T-helper 2 cell treated with Interferon-gamma antibody and Interleukin-4, amounts not matched to agents 5 μg/mL and 100 μg/mL, for 36 hours (primary cell): ENCODE results near the gene ENTPD8.

Source experiments
- DNase-seq: peaks from one replicate; pipeline ENCODE4 v3.0.0; 2021; ENCODE audit warnings: low spot score
- H3K27ac Mint-ChIP-seq: one replicate; pipeline ENCODE4 v1.8.0; 2021; ENCODE audit warnings: mild to moderate bottlenecking, mixed read lengths
- H3K27me3 Mint-ChIP-seq: one replicate; pipeline ENCODE4 v1.8.0; 2021; ENCODE audit warnings: low read depth, mixed read lengths
- H3K36me3 Mint-ChIP-seq: one replicate; pipeline ENCODE4 v1.8.0; 2021; ENCODE audit warnings: low read depth, mixed read lengths
- H3K4me1 Mint-ChIP-seq: one replicate; pipeline ENCODE4 v1.8.0; 2021; ENCODE audit warnings: low read depth, mixed read lengths
- H3K4me3 Mint-ChIP-seq: one replicate; pipeline ENCODE4 v1.8.0; 2022; ENCODE audit warnings: mild to moderate bottlenecking, moderate library complexity, mixed read lengths
- H3K9me3 Mint-ChIP-seq: one replicate; pipeline ENCODE4 v1.8.0; 2021; ENCODE audit warnings: mixed read lengths

ENTPD8 gene

DNA sequence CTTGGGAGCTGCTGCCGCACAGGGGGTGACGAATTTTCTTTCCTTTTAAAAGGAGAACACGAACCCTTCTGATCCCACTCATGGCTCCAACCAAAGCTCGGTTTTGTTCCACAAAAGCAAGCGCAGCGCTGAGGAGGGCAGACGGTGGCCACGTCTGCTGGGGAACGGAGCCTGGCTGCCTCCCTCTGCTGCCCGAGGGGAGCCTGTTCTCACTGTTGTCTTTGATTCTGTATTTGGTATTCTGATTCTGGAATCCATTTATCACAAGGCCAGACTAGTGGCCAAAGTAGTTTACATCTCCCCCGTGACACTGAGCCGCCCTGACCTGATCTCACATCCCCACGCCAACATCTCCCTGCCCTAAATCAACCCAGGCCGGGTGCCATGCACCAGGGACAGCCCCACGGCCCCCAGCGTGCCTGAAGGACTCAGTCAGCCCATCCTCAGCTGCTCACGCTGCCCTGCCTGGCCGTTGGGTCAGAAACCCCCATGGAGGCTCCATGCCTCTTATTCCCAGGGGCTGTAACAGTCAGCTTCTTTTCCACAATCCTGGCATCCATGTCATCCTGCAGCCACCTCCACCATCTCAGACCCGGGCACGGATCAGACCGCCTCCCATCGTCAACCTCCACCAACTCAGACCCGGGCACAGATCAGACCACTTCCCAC, 24.7 kb upstream of the ENTPD8 start:
- peaks cover 14% of the 10 kb centered on the region for H3K27me3 Mint-ChIP-seq
- H3K36me3 Mint-ChIP-seq, result no peaks in the 10 kb centered on the region
- no peak overlapping the region for H3K4me3 Mint-ChIP-seq
- no peak for DNase-seq
- no peaks in the 10 kb centered on the region for H3K9me3 Mint-ChIP-seq
- H3K27ac Mint-ChIP-seq, result no peak overlapping the region
- peaks cover 11% of the 10 kb centered on the region for H3K4me1 Mint-ChIP-seq

DNA sequence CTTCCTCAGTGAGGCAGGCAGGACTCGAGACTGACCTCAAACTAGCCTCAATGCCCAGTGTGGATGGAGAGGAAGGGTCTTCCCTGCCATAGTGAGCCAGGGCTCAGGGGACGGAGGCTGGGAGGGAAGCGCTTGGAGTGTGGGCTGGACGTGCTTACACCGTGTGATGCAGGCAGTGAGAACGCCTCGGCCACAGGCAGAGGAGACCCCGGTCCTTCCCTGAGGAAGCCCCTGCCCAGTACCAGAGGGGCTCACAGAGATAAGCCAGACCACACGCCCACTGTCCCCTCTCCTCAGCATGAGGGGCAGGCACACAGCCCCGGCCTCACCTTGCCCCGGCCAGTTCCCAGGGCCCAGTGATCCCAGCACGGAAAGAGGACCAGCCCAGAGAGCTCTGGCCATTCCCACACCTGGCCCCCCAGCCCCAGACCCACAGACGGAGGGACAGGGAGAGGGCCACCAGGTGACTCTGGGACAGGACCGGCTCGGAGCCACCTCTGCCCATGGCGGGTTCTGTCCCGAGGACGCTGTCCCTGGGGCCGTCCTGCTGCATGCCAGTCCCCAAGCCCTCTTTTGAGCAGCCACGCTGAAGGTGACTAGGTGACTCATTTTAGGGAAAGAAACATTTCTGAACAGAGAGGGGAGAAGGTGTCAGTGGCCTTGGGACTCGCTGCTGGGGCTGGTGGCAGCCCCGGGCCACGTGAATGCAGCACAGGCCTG, 24.0 kb upstream of the ENTPD8 start:
- DNase-seq, result no peak
- Mint-ChIP-seq H3K4me3 (no peak overlapping the region), H3K27ac (no peak overlapping the region), H3K4me1 (peaks cover 7% of the 10 kb centered on the region), H3K9me3 (no peaks in the 10 kb centered on the region), H3K27me3 (peaks cover 10% of the 10 kb centered on the region), H3K36me3 (no peaks in the 10 kb centered on the region)

DNA sequence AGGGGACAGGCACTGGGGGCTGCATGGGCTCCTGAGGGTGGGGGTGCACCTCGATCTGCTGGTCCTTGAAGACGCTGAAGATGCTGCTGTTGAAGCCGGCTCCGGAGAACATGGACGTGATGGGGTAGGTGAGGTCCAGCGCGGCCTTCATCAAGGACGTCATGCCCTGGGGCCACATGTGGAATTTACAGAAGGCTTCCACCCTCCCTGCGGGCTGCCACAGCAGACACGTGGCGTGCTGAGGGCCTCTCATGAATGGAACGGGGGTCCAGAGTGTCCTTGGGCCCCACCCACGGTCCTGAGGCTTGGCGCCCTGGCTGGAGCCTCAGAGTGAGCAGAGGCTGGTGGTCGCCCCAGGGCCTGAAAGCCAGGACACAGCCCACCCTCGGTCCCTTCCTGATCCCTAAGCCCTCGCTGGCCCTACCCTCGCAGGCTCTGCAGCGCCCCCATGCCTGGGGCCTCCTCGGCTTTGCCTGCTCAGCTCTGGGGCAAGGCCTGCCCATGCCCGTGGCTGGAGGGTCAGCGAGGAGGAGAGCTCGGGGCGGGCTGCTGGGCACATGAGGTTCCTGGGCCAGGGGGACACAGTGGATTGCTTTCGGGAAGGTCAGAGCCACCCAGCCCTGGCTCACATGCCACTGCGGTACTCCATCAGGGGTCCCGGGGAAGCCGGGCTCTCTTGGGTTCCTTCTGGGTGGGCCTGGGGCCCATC, 23.3 kb upstream of the ENTPD8 start:
- H3K27me3 Mint-ChIP-seq, result peaks cover 9% of the 10 kb centered on the region
- no peak overlapping the region for H3K4me3 Mint-ChIP-seq
- no peaks in the 10 kb centered on the region for H3K9me3 Mint-ChIP-seq
- peaks cover 9% of the 10 kb centered on the region for H3K4me1 Mint-ChIP-seq
- no peak for DNase-seq
- H3K36me3 Mint-ChIP-seq, result no peaks in the 10 kb centered on the region
- no peak overlapping the region for H3K27ac Mint-ChIP-seq

DNA sequence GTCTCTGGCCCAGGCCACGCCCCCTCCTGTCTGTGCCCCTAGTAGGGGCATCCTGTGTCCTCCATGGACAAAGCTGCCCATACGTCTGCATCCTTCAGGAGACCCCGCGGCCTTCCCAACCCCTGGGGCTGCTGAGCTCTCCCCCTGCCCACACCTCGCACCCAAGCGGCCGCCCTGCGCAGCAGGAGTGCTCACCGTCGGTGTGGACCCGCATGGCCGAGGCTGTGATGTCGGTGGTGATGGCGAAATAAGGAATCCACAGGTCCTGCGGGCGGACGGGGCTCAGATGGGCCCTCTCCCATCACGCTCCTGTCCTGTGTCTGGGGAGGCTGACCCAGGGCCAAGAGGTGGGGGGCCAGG, 22.8 kb upstream of the ENTPD8 start:
- H3K36me3 Mint-ChIP-seq, result no peaks in the 10 kb centered on the region
- H3K9me3 Mint-ChIP-seq, result no peaks in the 10 kb centered on the region
- no peak overlapping the region for H3K4me3 Mint-ChIP-seq
- no peak for DNase-seq
- H3K27ac Mint-ChIP-seq, result no peak overlapping the region
- peaks cover 3% of the 10 kb centered on the region for H3K27me3 Mint-ChIP-seq
- peaks cover 7% of the 10 kb centered on the region for H3K4me1 Mint-ChIP-seq

DNA sequence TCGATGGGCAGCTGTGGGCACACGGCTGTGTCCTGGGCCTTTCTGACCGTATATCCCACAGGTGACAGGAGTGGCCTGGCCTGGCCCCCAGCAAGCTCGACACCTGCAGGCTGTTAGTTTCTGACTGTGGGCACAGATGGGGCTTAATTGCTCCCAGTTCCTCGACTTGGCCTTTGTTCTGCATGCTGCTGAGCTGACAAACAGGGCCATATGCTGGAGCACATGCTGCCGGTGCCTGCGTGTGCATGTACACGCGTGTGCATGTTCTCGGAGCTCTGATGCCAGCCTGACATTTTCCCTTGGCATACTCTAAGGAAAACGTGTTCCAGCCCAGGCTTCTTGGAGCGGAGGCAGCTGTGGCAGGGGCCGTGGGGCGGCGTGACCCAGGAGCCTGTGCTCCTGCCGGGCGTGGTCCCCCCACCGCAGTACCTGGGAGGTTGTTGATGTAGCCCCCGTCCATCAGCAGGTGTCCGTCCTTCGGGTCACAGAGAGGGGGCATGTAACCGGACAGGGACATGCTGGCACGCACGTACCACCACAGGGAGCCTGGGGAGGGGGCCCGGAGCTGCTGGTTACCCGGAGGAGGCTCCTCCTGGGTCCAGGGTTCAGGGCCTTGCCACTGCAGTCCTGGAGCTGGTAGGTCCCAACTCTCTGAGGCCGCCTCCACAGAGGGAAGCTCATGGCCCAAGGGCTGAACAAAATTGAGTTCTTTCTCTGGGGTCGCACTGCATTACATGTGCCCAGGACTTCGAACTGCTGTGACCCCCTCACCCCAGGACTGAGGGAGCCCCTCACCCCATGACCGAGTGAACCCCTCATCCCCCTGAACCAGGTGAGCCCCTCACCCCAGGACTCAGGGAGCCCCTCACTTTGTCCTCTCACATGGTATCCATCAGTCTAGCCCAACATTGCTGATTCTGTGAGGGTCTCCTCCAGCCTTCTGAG, 22.1 kb upstream of the ENTPD8 start:
- DNase-seq, result no peak
- H3K27ac Mint-ChIP-seq, result peak overlapping the region; percentile 65
- H3K4me3 Mint-ChIP-seq, result peak overlapping the region; percentile 48
- H3K4me1 Mint-ChIP-seq, result peaks cover 7% of the 10 kb centered on the region
- peaks cover 2% of the 10 kb centered on the region for H3K27me3 Mint-ChIP-seq
- H3K36me3 Mint-ChIP-seq, result no peaks in the 10 kb centered on the region
- no peaks in the 10 kb centered on the region for H3K9me3 Mint-ChIP-seq

DNA sequence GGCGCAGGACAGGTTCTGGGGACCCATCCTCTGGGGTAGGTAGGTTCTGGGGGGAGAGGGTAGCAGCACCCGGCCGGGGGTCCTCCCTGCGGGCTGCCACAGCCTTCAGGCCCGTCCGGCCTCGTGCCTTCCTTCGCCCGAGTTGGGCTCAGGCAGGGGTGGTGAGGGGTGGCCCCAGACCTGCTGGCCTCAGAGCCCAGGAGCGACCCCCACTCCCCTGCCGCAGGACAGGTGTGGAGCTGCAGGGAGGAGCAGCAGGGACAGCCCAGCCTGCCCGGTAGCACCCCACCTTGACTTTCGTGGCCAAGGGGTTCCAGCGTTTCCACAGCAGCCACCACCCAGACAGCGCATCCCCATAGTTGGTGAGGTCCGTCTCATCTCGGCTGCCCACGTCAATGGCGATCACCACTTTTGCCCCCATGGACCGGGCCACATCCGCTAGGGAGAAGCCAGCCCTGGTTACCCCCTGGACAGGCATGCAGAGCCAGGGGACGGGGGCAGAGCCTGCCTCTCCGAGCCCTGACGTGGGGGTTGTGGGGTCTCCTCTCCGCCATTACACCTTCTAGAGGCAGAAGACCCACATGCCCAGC, 21.3 kb upstream of the ENTPD8 start:
- Mint-ChIP-seq H3K27ac (peak overlapping the region; percentile 88), H3K27me3 (peaks cover 2% of the 10 kb centered on the region), H3K4me3 (peak overlapping the region; percentile 76), H3K9me3 (no peaks in the 10 kb centered on the region), H3K4me1 (peaks cover 7% of the 10 kb centered on the region), H3K36me3 (no peaks in the 10 kb centered on the region)
- DNase-seq, result no peak

DNA sequence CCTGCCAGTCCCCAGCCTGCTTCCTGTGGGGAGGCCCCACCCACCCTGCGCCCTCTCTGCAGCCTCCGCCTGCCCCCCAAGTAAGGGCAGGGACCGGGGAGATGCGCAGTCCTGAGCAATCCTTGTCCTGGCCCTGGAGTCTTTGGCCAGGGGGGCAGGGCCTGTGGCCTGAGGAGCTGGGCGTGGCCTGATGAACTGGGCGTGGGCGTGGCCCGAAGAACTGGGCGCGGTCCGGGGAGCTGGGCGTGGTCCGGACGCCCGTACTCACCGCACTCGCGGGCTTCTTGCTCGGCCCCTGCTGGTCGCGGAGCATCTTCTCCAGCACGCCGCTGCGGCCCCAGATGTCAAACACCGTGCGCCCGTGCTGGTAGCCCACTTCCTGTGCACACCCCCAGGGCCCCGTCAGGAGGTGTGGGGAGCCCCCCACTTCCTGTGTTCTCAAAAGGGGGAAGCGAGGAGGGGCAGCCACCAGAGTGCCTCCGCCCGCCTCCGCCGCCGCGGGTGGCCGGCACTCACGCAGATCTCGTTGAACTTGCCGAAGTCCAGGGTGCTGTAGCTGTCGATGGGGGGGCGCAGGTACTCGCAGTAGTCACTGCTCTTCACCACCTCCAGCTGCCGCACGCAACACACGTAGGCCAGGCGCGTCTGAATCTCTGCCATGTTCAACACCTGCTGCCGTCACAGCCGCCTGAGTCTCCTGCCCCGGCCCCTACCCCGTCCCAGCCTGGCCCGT, 20.7 kb upstream of the ENTPD8 start:
- Mint-ChIP-seq H3K9me3 (no peaks in the 10 kb centered on the region), H3K4me1 (peaks cover 7% of the 10 kb centered on the region), H3K27me3 (no peaks in the 10 kb centered on the region), H3K4me3 (peak overlapping the region; percentile 76), H3K27ac (peak overlapping the region; percentile 88), H3K36me3 (peaks cover 2% of the 10 kb centered on the region)
- DNase-seq, result peak; percentile 85

DNA sequence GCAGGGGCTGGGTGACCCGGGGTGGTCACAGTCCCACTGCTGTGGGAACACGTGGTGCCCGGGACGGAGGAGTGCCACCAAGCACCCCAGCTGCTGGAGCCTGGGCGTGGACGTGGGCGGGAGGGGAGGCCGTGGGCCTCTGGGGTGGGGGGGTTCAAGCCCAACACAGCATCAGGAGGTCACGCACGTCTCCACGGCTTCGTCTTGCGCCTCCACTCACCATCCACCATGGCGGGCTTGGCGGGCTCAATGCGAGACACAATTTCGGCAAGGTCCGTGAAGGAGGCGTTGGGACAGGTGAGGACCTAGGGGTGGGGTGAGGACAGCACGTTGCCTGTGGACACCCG, 20.1 kb upstream of the ENTPD8 start:
- Mint-ChIP-seq H3K4me1 (peaks cover 10% of the 10 kb centered on the region), H3K36me3 (peaks cover 3% of the 10 kb centered on the region), H3K4me3 (peak overlapping the region; percentile 36), H3K27ac (peak overlapping the region; percentile 77), H3K9me3 (no peaks in the 10 kb centered on the region), H3K27me3 (no peaks in the 10 kb centered on the region)
- DNase-seq, result no peak

DNA sequence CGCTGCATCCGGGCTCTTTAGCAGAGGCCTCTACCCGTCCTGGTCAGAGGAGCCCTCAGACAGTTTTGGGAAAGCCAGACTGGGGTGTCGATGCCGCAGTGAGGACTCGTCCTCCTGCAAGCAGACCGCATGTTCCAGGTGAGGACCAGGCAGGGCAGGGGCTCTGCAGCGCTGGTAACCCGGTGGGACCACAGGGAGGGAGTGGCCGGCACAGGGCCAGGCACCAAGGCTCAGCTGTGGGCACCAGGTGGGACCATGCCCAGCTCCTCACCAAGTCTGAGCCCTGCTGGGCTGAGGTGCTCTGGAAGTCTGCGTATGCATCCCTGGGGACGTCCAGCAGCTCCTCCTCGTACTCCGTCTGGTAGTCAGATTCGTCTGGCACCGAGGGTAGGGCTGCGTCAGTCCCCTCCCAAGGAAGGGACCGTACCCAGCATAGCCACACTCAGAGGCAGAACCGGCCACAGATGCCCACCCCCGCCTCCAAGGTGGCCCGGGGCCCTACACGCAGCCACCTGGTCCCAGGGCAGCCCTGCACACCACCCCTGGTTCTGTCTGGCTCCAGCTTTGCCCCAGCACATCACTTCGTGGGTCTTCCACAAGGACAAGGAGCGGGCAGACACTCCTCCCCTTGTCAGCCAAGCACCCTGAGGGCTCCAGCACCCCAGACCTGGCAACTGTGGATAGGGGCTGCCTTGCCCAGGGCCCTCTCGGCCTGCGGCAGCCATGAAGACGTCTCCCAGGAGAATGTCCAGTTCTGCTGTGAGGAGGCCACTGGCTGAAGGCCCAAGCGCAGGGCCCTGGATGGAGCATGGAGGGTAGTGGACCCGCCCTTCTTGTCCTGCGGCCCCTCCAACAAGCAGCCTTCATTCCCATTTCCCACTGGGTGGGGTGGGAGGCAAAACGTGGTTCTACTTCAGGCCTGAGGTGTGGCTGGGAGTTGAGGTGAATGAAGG, 19.5 kb upstream of the ENTPD8 start:
- Mint-ChIP-seq H3K27ac (peak overlapping the region; percentile 77), H3K9me3 (no peaks in the 10 kb centered on the region), H3K27me3 (no peaks in the 10 kb centered on the region), H3K4me3 (peak overlapping the region; percentile 36), H3K36me3 (peaks cover 7% of the 10 kb centered on the region), H3K4me1 (peaks cover 12% of the 10 kb centered on the region)
- no peak for DNase-seq

DNA sequence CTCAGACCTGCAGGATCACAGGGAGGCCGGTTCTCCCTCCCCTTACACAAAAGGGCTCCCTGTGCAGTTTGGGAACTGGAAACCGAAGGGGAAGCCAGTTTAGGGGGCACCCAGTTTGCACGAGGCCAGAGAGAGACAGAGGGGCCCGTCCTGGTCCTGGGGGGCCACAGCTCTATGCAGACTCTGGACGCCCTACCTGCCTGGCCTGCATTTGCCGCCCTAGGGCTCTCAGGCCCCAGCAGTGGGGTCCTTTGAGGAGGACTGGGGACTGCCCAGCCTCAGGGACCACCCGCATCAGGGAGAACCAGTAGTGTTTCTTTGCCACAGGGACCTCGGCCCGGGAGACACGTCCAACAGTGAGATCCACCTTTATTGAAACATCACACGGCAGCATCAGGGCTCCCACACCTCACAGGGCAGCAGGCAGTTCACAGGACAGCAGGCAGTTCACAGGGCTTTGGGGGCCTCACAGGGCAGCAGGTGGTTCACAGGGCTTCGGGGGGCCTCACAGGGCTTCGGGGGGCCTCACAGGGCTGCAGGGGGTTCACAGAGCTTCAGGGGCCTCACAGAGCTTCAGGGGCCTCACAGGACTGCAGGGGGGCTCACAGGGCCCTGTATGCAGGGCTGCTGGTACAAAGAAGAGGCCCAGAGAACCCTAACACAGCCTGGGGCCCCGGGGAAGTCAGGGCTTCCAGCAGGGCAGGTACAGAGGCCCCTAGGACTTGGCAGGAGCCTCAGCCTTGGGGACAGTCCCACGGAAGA, 18.6 kb upstream of the ENTPD8 start:
- H3K9me3 Mint-ChIP-seq, result no peaks in the 10 kb centered on the region
- peaks cover 12% of the 10 kb centered on the region for H3K4me1 Mint-ChIP-seq

DNA sequence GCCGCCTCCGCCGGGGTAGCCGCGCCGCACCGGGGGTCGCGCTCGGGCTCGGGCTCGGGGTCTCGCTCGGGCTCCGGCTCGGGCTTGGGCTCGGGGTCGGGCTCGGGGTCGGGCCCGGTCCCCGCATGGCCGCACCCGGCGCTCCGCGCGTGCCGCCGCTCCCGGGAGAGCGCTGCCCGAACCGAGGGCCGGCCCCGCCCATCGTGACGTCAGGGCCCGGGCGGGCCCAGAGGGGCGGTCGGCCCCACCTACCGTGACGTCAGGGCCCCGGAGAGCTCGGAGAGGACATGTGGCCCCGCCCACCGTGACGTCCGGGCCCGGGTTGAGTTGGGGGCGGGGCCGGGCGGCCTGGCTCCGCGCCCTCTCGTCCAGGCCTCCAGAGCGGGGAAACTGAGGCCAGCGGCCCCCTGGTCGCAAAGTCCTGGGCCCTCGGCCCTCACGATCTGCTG, 18.0 kb upstream of the ENTPD8 start, which contains the start of gene NSMF:
Gene NSMF (minus strand): TSS at position 183 of the 449 bp plus-strand sequence. CDS start 232 bp downstream, outside the sequence.
- DNase-seq, result peak; percentile 95
- H3K9me3 Mint-ChIP-seq, result no peaks in the 10 kb centered on the region
- peaks cover 8% of the 10 kb centered on the region for H3K36me3 Mint-ChIP-seq
- peak within 1 kb of the TSS; percentile 48 for H3K4me3 Mint-ChIP-seq
- H3K27me3 Mint-ChIP-seq, result no peaks in the 10 kb centered on the region
- peaks cover 12% of the 10 kb centered on the region for H3K4me1 Mint-ChIP-seq
- H3K27ac Mint-ChIP-seq, result peak within 1 kb of the TSS; percentile 81

More for the DNA sequence above, 18.6 kb upstream of the ENTPD8 start:
- Mint-ChIP-seq H3K4me3 (peak overlapping the region; percentile 48), H3K27ac (peak overlapping the region; percentile 81), H3K27me3 (no peaks in the 10 kb centered on the region), H3K36me3 (peaks cover 8% of the 10 kb centered on the region)
- DNase-seq, result no peak
